NB4 (cell line): ENCODE results near the gene TNFRSF18.

Source experiments
- DNase-seq: peaks from one replicate; pipeline ENCODE4 v3.0.0; 2010; ENCODE audit warnings: low read depth
- H3K4me3 ChIP-seq: one replicate; pipeline ENCODE4 v1.5.1; 2011; ENCODE audit warnings: mild to moderate bottlenecking, low read depth, low read length, moderate library complexity
- CTCF ChIP-seq: IDR thresholded peaks from one replicate; pipeline ENCODE4 v1.5.1; 2012; ENCODE audit warnings: low read depth, low read length
- MAX ChIP-seq: IDR thresholded peaks from 2 replicates; pipeline ENCODE4 v1.6.1; 2011; ENCODE audit warnings: low read depth, low read length
- MYC ChIP-seq: IDR thresholded peaks from 2 replicates; pipeline ENCODE4 v1.6.1; 2011; ENCODE audit warnings: low read depth, low read length
- POLR2A ChIP-seq: IDR thresholded peaks from 2 replicates; pipeline ENCODE4 v1.6.1; 2011; ENCODE audit warnings: mild to moderate bottlenecking; ENCODE audit not compliant: insufficient read length; ENCODE audit errors: extremely low read depth

TNFRSF18 gene

GRCh38 chr1:1185101-1185765 is 21.2 kb downstream of the TNFRSF18 start:
- no peak for TF ChIP-seq MAX
- TF ChIP-seq POLR2A: no peak
- TF ChIP-seq MYC: no peak
- H3K4me3 ChIP-seq: no peak overlapping the region
- no peak for DNase-seq

- no peak for DNase-seq
- TF ChIP-seq MAX: no peak
- TF ChIP-seq POLR2A: no peak
- TF ChIP-seq CTCF: no peak
- TF ChIP-seq MYC: no peak
Observed at GRCh38 chr1:1183833-1184775, 22.3 kb downstream of the TNFRSF18 start.

GRCh38 chr1:1183221-1183747 is 23.1 kb downstream of the TNFRSF18 start:
- DNase-seq: no peak
- TF ChIP-seq CTCF (no peak), POLR2A (no peak), MAX (no peak), MYC (no peak)
- no peak overlapping the region for H3K4me3 ChIP-seq

More at GRCh38 chr1:1183833-1184775, 22.3 kb downstream of the TNFRSF18 start:
- H3K4me3 ChIP-seq: no peak overlapping the region

GRCh38 chr1:1182491-1183220 is 23.7 kb downstream of the TNFRSF18 start:
- DNase-seq: no peak
- no peak for TF ChIP-seq POLR2A
- no peak for TF ChIP-seq MAX
- no peak for TF ChIP-seq MYC
- no peak for TF ChIP-seq CTCF
- H3K4me3 ChIP-seq: no peak overlapping the region

- no peak for DNase-seq
- H3K4me3 ChIP-seq: no peak overlapping the region
- TF ChIP-seq MYC (no peak), POLR2A (no peak), MAX (no peak), CTCF (no peak)
Observed at GRCh38 chr1:1181938-1182410, 24.4 kb downstream of the TNFRSF18 start.
